ENCODE measurements around the gene SMIM13.
A peak's percentile ranks its signal among the peaks of the same experiment; 100 is the strongest.

Gene SMIM13

GRCh38 chr6:11140056-11140455 lies 46.4 kb downstream of the SMIM13 start:
- Mint-ChIP-seq H3K27me3 (peaks cover 15% of the 10 kb centered on the region), H3K4me1 (no peaks in the 10 kb centered on the region), H3K9me3 (no peaks in the 10 kb centered on the region), H3K27ac (no peak overlapping the region), H3K36me3 (peaks cover 7% of the 10 kb centered on the region), H3K4me3 (no peak overlapping the region)
- DNase-seq = no peak
- CTCF ChIA-PET = interaction anchor here (0.6 to 1.6 kb wide), 2 partner anchors 33 to 356 kb away, joined by 3 to 6 read pairs; no protein-coding TSS in a partner anchor

GRCh38 chr6:11141295-11141694 lies 47.7 kb downstream of the SMIM13 start:
- Mint-ChIP-seq H3K9me3 (no peaks in the 10 kb centered on the region), H3K36me3 (no peaks in the 10 kb centered on the region), H3K4me3 (no peak overlapping the region), H3K27ac (no peak overlapping the region), H3K4me1 (no peaks in the 10 kb centered on the region), H3K27me3 (peaks cover 15% of the 10 kb centered on the region)
- CTCF ChIA-PET = interaction anchor here (0.6 kb wide), 1 partner anchor 280 kb away, joined by 3 read pairs; no protein-coding TSS in a partner anchor
- DNase-seq = no peak

- Mint-ChIP-seq H3K4me1 (no peaks in the 10 kb centered on the region), H3K9me3 (no peaks in the 10 kb centered on the region), H3K36me3 (no peaks in the 10 kb centered on the region), H3K27me3 (peaks cover 15% of the 10 kb centered on the region), H3K4me3 (no peak overlapping the region), H3K27ac (no peak overlapping the region)
- CTCF ChIA-PET = interaction anchor here (1.0 to 5.4 kb wide), 6 partner anchors 12 to 356 kb away, joined by 3 to 101 read pairs (median 4); no protein-coding TSS in a partner anchor
- no peak for DNase-seq
These were observed 48.8 kb downstream of the SMIM13 start for GRCh38 chr6:11142296-11143027.

GRCh38 chr6:11143394-11144371 lies 50.0 kb downstream of the SMIM13 start:
- DNase-seq = no peak
- Mint-ChIP-seq H3K4me3 (no peak overlapping the region), H3K4me1 (no peaks in the 10 kb centered on the region), H3K27me3 (peaks cover 15% of the 10 kb centered on the region), H3K36me3 (no peaks in the 10 kb centered on the region), H3K9me3 (no peaks in the 10 kb centered on the region), H3K27ac (no peak overlapping the region)
- CTCF ChIA-PET = interaction anchor here (0.5 to 5.4 kb wide), 18 partner anchors 10 to 432 kb away, joined by 3 to 101 read pairs (median 4); no protein-coding TSS in a partner anchor

GRCh38 chr6:11144393-11144851 lies 50.8 kb downstream of the SMIM13 start:
- Mint-ChIP-seq H3K9me3 (no peaks in the 10 kb centered on the region), H3K4me3 (no peak overlapping the region), H3K36me3 (no peaks in the 10 kb centered on the region), H3K27ac (no peak overlapping the region), H3K27me3 (peaks cover 15% of the 10 kb centered on the region), H3K4me1 (no peaks in the 10 kb centered on the region)
- DNase-seq = peak; percentile 83
- CTCF ChIA-PET = interaction anchor here (0.5 to 5.4 kb wide), 13 partner anchors 9 to 431 kb away, joined by 3 to 101 read pairs (median 6); no protein-coding TSS in a partner anchor

- Mint-ChIP-seq H3K4me3 (no peak overlapping the region), H3K27ac (no peak overlapping the region), H3K36me3 (no peaks in the 10 kb centered on the region), H3K4me1 (no peaks in the 10 kb centered on the region), H3K27me3 (peaks cover 15% of the 10 kb centered on the region), H3K9me3 (no peaks in the 10 kb centered on the region)
- no peak for DNase-seq
- CTCF ChIA-PET = interaction anchor here (0.9 to 5.4 kb wide), 4 partner anchors 17 to 429 kb away, joined by 3 to 101 read pairs (median 7); no protein-coding TSS in a partner anchor
These were observed 52.6 kb downstream of the SMIM13 start for GRCh38 chr6:11146117-11146826.

GRCh38 chr6:11149551-11149950 lies 55.9 kb downstream of the SMIM13 start:
- H3K27ac Mint-ChIP-seq = no peak overlapping the region
- peaks cover 9% of the 10 kb centered on the region for H3K27me3 Mint-ChIP-seq
- no peak for DNase-seq
- H3K9me3 Mint-ChIP-seq = no peaks in the 10 kb centered on the region
- no peak overlapping the region for H3K4me3 Mint-ChIP-seq
- no peaks in the 10 kb centered on the region for H3K36me3 Mint-ChIP-seq
- peaks cover 8% of the 10 kb centered on the region for H3K4me1 Mint-ChIP-seq
- CTCF ChIA-PET = interaction anchor here (0.9 to 2.4 kb wide), 2 partner anchors 345 to 347 kb away, joined by 3 to 9 read pairs; no protein-coding TSS in a partner anchor

GRCh38 chr6:11151488-11151887 lies 57.9 kb downstream of the SMIM13 start:
- CTCF ChIA-PET = interaction anchor here (2.1 kb wide), 1 partner anchor 345 kb away, joined by 12 read pairs; no protein-coding TSS in a partner anchor
- H3K4me1 Mint-ChIP-seq = peaks cover 8% of the 10 kb centered on the region
- H3K36me3 Mint-ChIP-seq = no peaks in the 10 kb centered on the region
- H3K4me3 Mint-ChIP-seq = no peak overlapping the region
- no peaks in the 10 kb centered on the region for H3K9me3 Mint-ChIP-seq
- peaks cover 21% of the 10 kb centered on the region for H3K27me3 Mint-ChIP-seq
- no peak overlapping the region for H3K27ac Mint-ChIP-seq
- DNase-seq = no peak

GRCh38 chr6:11152581-11152980 lies 58.9 kb downstream of the SMIM13 start:
- no peak for DNase-seq
- Mint-ChIP-seq H3K9me3 (no peaks in the 10 kb centered on the region), H3K36me3 (no peaks in the 10 kb centered on the region), H3K27ac (no peak overlapping the region), H3K4me1 (peaks cover 8% of the 10 kb centered on the region), H3K4me3 (no peak overlapping the region), H3K27me3 (peaks cover 21% of the 10 kb centered on the region)
- CTCF ChIA-PET = interaction anchor here (2.1 kb wide), 1 partner anchor 343 kb away, joined by 12 read pairs; no protein-coding TSS in a partner anchor

- Mint-ChIP-seq H3K4me3 (peak overlapping the region; percentile 57), H3K9me3 (no peaks in the 10 kb centered on the region), H3K4me1 (peaks cover 8% of the 10 kb centered on the region), H3K27ac (no peak overlapping the region), H3K36me3 (no peaks in the 10 kb centered on the region), H3K27me3 (peaks cover 21% of the 10 kb centered on the region)
- CTCF ChIA-PET = interaction anchor here (0.6 to 2.2 kb wide), 2 partner anchors 9 to 343 kb away, joined by 3 to 8 read pairs; no protein-coding TSS in a partner anchor
- DNase-seq = no peak
These were observed 59.8 kb downstream of the SMIM13 start for GRCh38 chr6:11153447-11153846.

GRCh38 chr6:11155589-11155988 lies 62.0 kb downstream of the SMIM13 start:
- no peak overlapping the region for H3K4me3 Mint-ChIP-seq
- peaks cover 8% of the 10 kb centered on the region for H3K4me1 Mint-ChIP-seq
- H3K27me3 Mint-ChIP-seq = peaks cover 21% of the 10 kb centered on the region
- H3K36me3 Mint-ChIP-seq = no peaks in the 10 kb centered on the region
- CTCF ChIA-PET = interaction anchor here (1.2 kb wide), 1 partner anchor 420 kb away, joined by 3 read pairs; no protein-coding TSS in a partner anchor
- no peak overlapping the region for H3K27ac Mint-ChIP-seq
- DNase-seq = no peak
- no peaks in the 10 kb centered on the region for H3K9me3 Mint-ChIP-seq

- Mint-ChIP-seq H3K9me3 (no peaks in the 10 kb centered on the region), H3K27ac (no peak overlapping the region), H3K4me3 (no peak overlapping the region), H3K27me3 (peaks cover 10% of the 10 kb centered on the region), H3K4me1 (peaks cover 14% of the 10 kb centered on the region), H3K36me3 (no peaks in the 10 kb centered on the region)
- no peak for DNase-seq
- CTCF ChIA-PET = no interaction called here
These were observed 66.6 kb downstream of the SMIM13 start for GRCh38 chr6:11160199-11160598.
